Memory B cell (primary cell): Measurements from ENCODE around the gene MAB21L2.

Experiments
- ATAC-seq: fragments of 150-1000 bp; cut with Tn5 transposase; 2 replicates; pipeline ENCODE4 v1.10.0; 2021; ENCODE audit warnings: low read depth, mild to moderate bottlenecking, moderate library complexity
- DNase-seq, 2 donors: peaks; one replicate each; pipeline ENCODE4 v3.0.0; 2022; ENCODE audit warnings: low spot score in 2 of 2
- H3K27ac Mint-ChIP-seq: one replicate; pipeline ENCODE4 v1.8.0; 2022; ENCODE audit warnings: mild to moderate bottlenecking, moderate library complexity, mixed read lengths
- H3K27me3 Mint-ChIP-seq: one replicate; pipeline ENCODE4 v1.8.0; 2022; ENCODE audit warnings: mixed read lengths
- H3K36me3 Mint-ChIP-seq: one replicate; pipeline ENCODE4 v1.8.0; 2022; ENCODE audit warnings: mild to moderate bottlenecking, mixed read lengths
- H3K4me1 Mint-ChIP-seq: one replicate; pipeline ENCODE4 v1.8.0; 2022; ENCODE audit warnings: mixed read lengths
- H3K4me3 Mint-ChIP-seq: one replicate; pipeline ENCODE4 v1.8.0; 2022; ENCODE audit warnings: mild to moderate bottlenecking, moderate library complexity, mixed read lengths
- H3K9me3 Mint-ChIP-seq: one replicate; pipeline ENCODE4 v1.8.0; 2022; ENCODE audit warnings: mixed read lengths

The MAB21L2 gene

GRCh38 chr4:150600812-150601445 lies 19.0 kb downstream of the MAB21L2 start:
- H3K9me3 Mint-ChIP-seq = no peaks in the 10 kb centered on the region
- H3K27ac Mint-ChIP-seq = no peak overlapping the region
- H3K4me1 Mint-ChIP-seq = no peaks in the 10 kb centered on the region
- no peak for DNase-seq
- no peaks in the 10 kb centered on the region for H3K27me3 Mint-ChIP-seq
- H3K4me3 Mint-ChIP-seq = no peak overlapping the region
- no peak for ATAC-seq
- H3K36me3 Mint-ChIP-seq = peaks cover 14% of the 10 kb centered on the region

- peaks cover 12% of the 10 kb centered on the region for H3K36me3 Mint-ChIP-seq
These were observed 27.2 kb downstream of the MAB21L2 start for GRCh38 chr4:150609131-150609530.

GRCh38 chr4:150619042-150619441 lies 37.1 kb downstream of the MAB21L2 start:
- DNase-seq (no peak), ATAC-seq (no peak)
- H3K27ac Mint-ChIP-seq = no peak overlapping the region
- H3K27me3 Mint-ChIP-seq = no peaks in the 10 kb centered on the region
- no peak overlapping the region for H3K4me3 Mint-ChIP-seq
- H3K4me1 Mint-ChIP-seq = no peaks in the 10 kb centered on the region
- H3K36me3 Mint-ChIP-seq = peaks cover 17% of the 10 kb centered on the region
- H3K9me3 Mint-ChIP-seq = peaks cover 3% of the 10 kb centered on the region

More at GRCh38 chr4:150609131-150609530, 27.2 kb downstream of the MAB21L2 start:
- Mint-ChIP-seq H3K27me3 (no peaks in the 10 kb centered on the region), H3K4me3 (no peak overlapping the region), H3K27ac (no peak overlapping the region), H3K4me1 (no peaks in the 10 kb centered on the region), H3K9me3 (no peaks in the 10 kb centered on the region)
- no peak for ATAC-seq
- DNase-seq = no peak

- Mint-ChIP-seq H3K4me1 (no peaks in the 10 kb centered on the region), H3K27ac (no peak overlapping the region), H3K27me3 (no peaks in the 10 kb centered on the region), H3K36me3 (peaks cover 21% of the 10 kb centered on the region), H3K9me3 (peaks cover 5% of the 10 kb centered on the region), H3K4me3 (no peak overlapping the region)
- ATAC-seq (no peak), DNase-seq (no peak)
These were observed 42.1 kb downstream of the MAB21L2 start for GRCh38 chr4:150624055-150624454.

GRCh38 chr4:150625033-150625432 lies 43.1 kb downstream of the MAB21L2 start:
- DNase-seq = no peak
- peaks cover 24% of the 10 kb centered on the region for H3K36me3 Mint-ChIP-seq
- H3K9me3 Mint-ChIP-seq = peaks cover 5% of the 10 kb centered on the region
- H3K27ac Mint-ChIP-seq = no peak overlapping the region
- H3K4me1 Mint-ChIP-seq = no peaks in the 10 kb centered on the region
- H3K27me3 Mint-ChIP-seq = no peaks in the 10 kb centered on the region
- H3K4me3 Mint-ChIP-seq = no peak overlapping the region
- no peak for ATAC-seq

- no peak overlapping the region for H3K4me3 Mint-ChIP-seq
- no peak overlapping the region for H3K27ac Mint-ChIP-seq
- no peaks in the 10 kb centered on the region for H3K4me1 Mint-ChIP-seq
- no peak for DNase-seq
- peaks cover 16% of the 10 kb centered on the region for H3K36me3 Mint-ChIP-seq
- no peaks in the 10 kb centered on the region for H3K27me3 Mint-ChIP-seq
- peaks cover 8% of the 10 kb centered on the region for H3K9me3 Mint-ChIP-seq
- ATAC-seq = no peak
These were observed 46.1 kb downstream of the MAB21L2 start for GRCh38 chr4:150628073-150628472.

GRCh38 chr4:150632639-150633038 lies 50.7 kb downstream of the MAB21L2 start:
- no peak for DNase-seq
- no peak overlapping the region for H3K4me3 Mint-ChIP-seq
- H3K27ac Mint-ChIP-seq = no peak overlapping the region

More at GRCh38 chr4:150632639-150633038, 50.7 kb downstream of the MAB21L2 start:
- ATAC-seq = no peak
- H3K27me3 Mint-ChIP-seq = no peaks in the 10 kb centered on the region
- no peaks in the 10 kb centered on the region for H3K4me1 Mint-ChIP-seq
- peaks cover 12% of the 10 kb centered on the region for H3K9me3 Mint-ChIP-seq
- H3K36me3 Mint-ChIP-seq = peaks cover 36% of the 10 kb centered on the region
